Stomach (tissue), 9 donors: ENCODE results near the gene CACNA2D3. TPM values are rescaled to one million over a fixed set of nuclear protein-coding genes. Genes with fewer than 3 reads are reported as not detected.

ENCODE experiments used
- DNase-seq, 2 donors: peaks; one replicate each; pipeline versions ENCODE4 v3.0.0 to v3.0.0-alpha.2; 2013 to 2019
- H3K27ac ChIP-seq, 5 donors: fragments of 200-600 bp in 4 of 5; sonication (generic) in 4 of 5; one replicate each; pipeline ENCODE4 v1.5.1; 2013 to 2019; ENCODE audit warnings: mild to moderate bottlenecking in 1 of 5, moderate library complexity in 1 of 5
- H3K27me3 ChIP-seq, 3 donors: fragments of 200-600 bp; sonication (generic); one replicate each; pipeline ENCODE4 v1.5.1; 2017 to 2019; ENCODE audit warnings: mixed run types in 1 of 3
- H3K36me3 ChIP-seq, 4 donors: fragments of 200-600 bp; sonication (generic); 1 replicate in 3 of 4; 2 replicates in 1 of 4; pipeline ENCODE4 v1.5.1; 2016 to 2019
- H3K4me1 ChIP-seq, 4 donors: fragments of 200-600 bp; sonication (generic); one replicate each; pipeline ENCODE4 v1.5.1; 2016 to 2019
- H3K4me3 ChIP-seq, 4 donors: fragments of 200-600 bp; sonication (generic) in 3 of 4; one replicate each; pipeline ENCODE4 v1.5.1; 2016 to 2019; ENCODE audit warnings: mild to moderate bottlenecking in 1 of 4
- H3K9me3 ChIP-seq, 4 donors: fragments of 200-600 bp; sonication (generic); one replicate each; pipeline ENCODE4 v1.5.1; 2016 to 2019
- CTCF ChIP-seq, 7 experiments: fragments of 450-650 bp in 4 of 7; fragments of 200-600 bp in 3 of 7; sonication (generic) in 3 of 7; IDR thresholded peaks; one replicate each; pipeline ENCODE4 v1.5.1; 2016 to 2019; ENCODE audit warnings: antibody characterized with exemption in 7 of 7, control low read depth in 2 of 7, mild to moderate bottlenecking in 1 of 7
- EP300 ChIP-seq: sonication (generic); formaldehyde crosslinking; IDR thresholded peaks from one replicate; pipeline ENCODE4 v1.6.1; 2017; ENCODE audit warnings: antibody characterized with exemption
- POLR2A ChIP-seq, 4 donors: fragments of 450-650 bp; IDR thresholded peaks; one replicate each; pipeline ENCODE4 v1.6.1; 2016; ENCODE audit warnings: antibody characterized with exemption in 4 of 4, control low read depth in 2 of 4, mild to moderate bottlenecking in 1 of 4, moderate library complexity in 1 of 4
- POLR2AphosphoS5 ChIP-seq, 3 donors: sonication (generic); formaldehyde crosslinking; IDR thresholded peaks; one replicate each; pipeline ENCODE4 v1.6.1; 2016; ENCODE audit warnings: antibody characterized with exemption in 3 of 3
- WGBS, 5 donors: extraction: QIAGEN DNeasy Blood & Tissue Kit in 3 of 5; methylation state at CpG; one replicate each; pipeline versions ENCODE4 v1.1.5 to v1.1.7; 2013 to 2018; 5-methylcytosine and 5-hydroxymethylcytosine counted together
- intact Hi-C: fragments of 100-400 bp; cut with DNase I; formaldehyde crosslinking; loops from one replicate; pipeline ENCODE4 v1.15.1; 2023; ENCODE audit warnings: low total_unique reads
- polyA plus RNA-seq, 3 donors: library from polyadenylated mRNA; stranded (reverse); fragments of 200-250 nt; gene quantifications; one replicate each; pipeline ENCODE4 v1.2.3, GENCODE V29; 2013
- total RNA-seq, 5 donors: library from RNA; depleted of rRNA; stranded (reverse); fragments of >200 nt; gene quantifications; one replicate each; pipeline versions ENCODE4 v1.1.0 to v1.2.3, GENCODE V29; 2014 to 2016
- donor health status: healthy with polysubstance abuse.
- donor health status: Bipolar disorder and iron deficiency.
- donor health status: healthy.

The CACNA2D3 gene
- total and polyA plus RNA-seq, 8 donors: 0.56 to 54.0 (median 2.9) TPM; not detected in 1

- Histone ChIP-seq H3K27me3 (no peaks in the 10 kb centered on the region), H3K4me1 (no peaks in the 10 kb centered on the region), H3K36me3 (no peaks in the 10 kb centered on the region), H3K27ac (no peak overlapping the region), H3K9me3 (peaks cover 0 to 4% (median 2%) of the 10 kb centered on the region in 4 donors), H3K4me3 (peak overlapping the region in 1 of 4 donors; percentile 42)
- no peak for DNase-seq
- WGBS, 5 donors: 84 to 90% (median 89%) methylated on average over 7 to 8 of the region's 8 CpGs
- intact Hi-C loops: no loop called here
- no peak for TF ChIP-seq POLR2AphosphoS5 (IDR thresholded peaks at IDR 0.05)
- no peak for TF ChIP-seq POLR2A (IDR thresholded peaks at IDR 0.05)
- TF ChIP-seq EP300: no peak
- no peak for TF ChIP-seq CTCF (IDR thresholded peaks at IDR 0.05)
Measured at GRCh38 chr3:54243960-54244682, 121.8 kb downstream of the CACNA2D3 start.

- TF ChIP-seq CTCF (IDR thresholded peaks at IDR 0.05): no peak
- no peak for TF ChIP-seq POLR2AphosphoS5 (IDR thresholded peaks at IDR 0.05)
- no peak for TF ChIP-seq POLR2A (IDR thresholded peaks at IDR 0.05)
- no peak for TF ChIP-seq EP300
- intact Hi-C loops: no loop called here
Measured at GRCh38 chr3:54251705-54252104, 129.4 kb downstream of the CACNA2D3 start.

GRCh38 chr3:54257125-54257720, 134.9 kb downstream of the CACNA2D3 start:
- Histone ChIP-seq H3K27me3 (no peaks in the 10 kb centered on the region), H3K27ac (no peak overlapping the region), H3K36me3 (no peaks in the 10 kb centered on the region), H3K4me3 (no peak overlapping the region), H3K9me3 (no peaks in the 10 kb centered on the region), H3K4me1 (peaks cover 0 to 5% (median 0%) of the 10 kb centered on the region in 4 donors)
- DNase-seq: no peak
- intact Hi-C loops: no loop called here
- TF ChIP-seq CTCF (IDR thresholded peaks at IDR 0.05) (no peak), POLR2AphosphoS5 (IDR thresholded peaks at IDR 0.05) (no peak), EP300 (no peak), POLR2A (IDR thresholded peaks at IDR 0.05) (no peak)
- 75 to 82% (median 76%) methylated on average over 7 of the region's 7 CpGs for WGBS, 5 donors

More at GRCh38 chr3:54251705-54252104, 129.4 kb downstream of the CACNA2D3 start:
- H3K4me1 ChIP-seq: peaks cover 0 to 5% (median 0%) of the 10 kb centered on the region in 4 donors
- WGBS, 5 donors: 60 to 69% (median 64%) methylated on average over 3 of the region's 3 CpGs
- no peaks in the 10 kb centered on the region for H3K9me3 ChIP-seq
- H3K27ac ChIP-seq: no peak overlapping the region
- H3K4me3 ChIP-seq: no peak overlapping the region
- H3K27me3 ChIP-seq: no peaks in the 10 kb centered on the region
- no peak for DNase-seq
- no peaks in the 10 kb centered on the region for H3K36me3 ChIP-seq

GRCh38 chr3:54259636-54260035, 137.3 kb downstream of the CACNA2D3 start:
- no peak for TF ChIP-seq EP300
- TF ChIP-seq POLR2A (IDR thresholded peaks at IDR 0.05): no peak
- no peak for TF ChIP-seq POLR2AphosphoS5 (IDR thresholded peaks at IDR 0.05)
- TF ChIP-seq CTCF (IDR thresholded peaks at IDR 0.05): no peak
- Histone ChIP-seq H3K27ac (no peak overlapping the region), H3K4me1 (no peaks in the 10 kb centered on the region), H3K4me3 (no peak overlapping the region), H3K27me3 (no peaks in the 10 kb centered on the region), H3K36me3 (no peaks in the 10 kb centered on the region), H3K9me3 (no peaks in the 10 kb centered on the region)
- intact Hi-C loops: no loop called here
- 37 to 55% (median 46%) methylated on average over 2 of the region's 2 CpGs for WGBS, 5 donors
- DNase-seq: peak in 1 of 2 donors; percentile 21
